Mesenchymal stem cell (in vitro differentiated cells and primary cell): Measurements from ENCODE around the gene C18orf63.
A peak's percentile ranks its signal among the peaks of the same experiment; 100 is the strongest.

Source experiments
- DNase-seq: peaks from one replicate; pipeline ENCODE4 v3.0.0-alpha.2; 2013
- H2AFZ ChIP-seq: one replicate; pipeline ENCODE4 v1.6.1; 2013; ENCODE audit warnings: low read depth, mild to moderate bottlenecking, control low read depth, inconsistent platforms, low read length, moderate library complexity
- H2AK5ac ChIP-seq: 2 replicates; pipeline ENCODE4 v1.6.1; 2013; ENCODE audit warnings: low read length, moderate library complexity, mild to moderate bottlenecking, inconsistent platforms; ENCODE audit not compliant: severe bottlenecking
- H2BK120ac ChIP-seq: one replicate; pipeline ENCODE4 v1.6.1; 2013; ENCODE audit warnings: low read depth, mild to moderate bottlenecking, inconsistent platforms, low read length, moderate library complexity
- H2BK12ac ChIP-seq, 2 experiments: one replicate each; pipeline ENCODE4 v1.6.1; 2013; ENCODE audit warnings: inconsistent platforms in 2 of 2, low read length in 2 of 2, mild to moderate bottlenecking in 2 of 2, moderate library complexity in 2 of 2, control low read depth in 1 of 2
- H2BK15ac ChIP-seq: one replicate; pipeline ENCODE4 v1.6.1; 2013; ENCODE audit warnings: mild to moderate bottlenecking, low read depth, inconsistent platforms; ENCODE audit not compliant: poor library complexity, severe bottlenecking
- H2BK5ac ChIP-seq: 2 replicates; pipeline ENCODE4 v1.6.1; 2013; ENCODE audit warnings: low read depth, mild to moderate bottlenecking, low read length, control low read depth, inconsistent platforms; ENCODE audit not compliant: poor library complexity, severe bottlenecking
- H3K14ac ChIP-seq, 2 experiments: one replicate each; pipeline ENCODE4 v1.6.1; 2013; ENCODE audit warnings: inconsistent platforms in 2 of 2, low read length in 2 of 2, control low read depth in 1 of 2, mild to moderate bottlenecking in 1 of 2, moderate library complexity in 1 of 2
- H3K18ac ChIP-seq, 2 experiments: one replicate each; pipeline ENCODE4 v1.6.1; 2013; ENCODE audit warnings: inconsistent platforms in 2 of 2, low read length in 2 of 2, control low read depth in 1 of 2, low read depth in 1 of 2, mild to moderate bottlenecking in 1 of 2
- H3K23ac ChIP-seq, 2 experiments: one replicate each; pipeline ENCODE4 v1.6.1; 2013; ENCODE audit warnings: inconsistent platforms in 2 of 2, low read length in 2 of 2, mild to moderate bottlenecking in 2 of 2, moderate library complexity in 2 of 2, control low read depth in 1 of 2
- H3K27ac ChIP-seq: 2 replicates; pipeline ENCODE4 v1.5.1; 2013; ENCODE audit warnings: mild to moderate bottlenecking, moderate library complexity, low read length, control low read depth, inconsistent platforms; ENCODE audit not compliant: poor library complexity, severe bottlenecking
- H3K27me3 ChIP-seq, 2 experiments: 2 replicates each; pipeline versions ENCODE4 v1.6.1 to v1.7.0; 2013; ENCODE audit warnings: low read length in 2 of 2, mild to moderate bottlenecking in 2 of 2, moderate library complexity in 2 of 2, control low read depth in 1 of 2, inconsistent platforms in 1 of 2; ENCODE audit not compliant: control insufficient read depth in 1 of 2, insufficient read depth in 1 of 2
- H3K36me3 ChIP-seq, 2 experiments: 2 replicates each; pipeline versions ENCODE4 v1.6.1 to v1.7.0; 2013; ENCODE audit warnings: low read length in 2 of 2, control low read depth in 1 of 2, inconsistent platforms in 1 of 2, low read depth in 1 of 2, mild to moderate bottlenecking in 1 of 2; ENCODE audit not compliant: insufficient read depth in 2 of 2, control insufficient read depth in 1 of 2
- H3K4ac ChIP-seq, 2 experiments: one replicate each; pipeline ENCODE4 v1.6.1; 2013; ENCODE audit warnings: inconsistent platforms in 2 of 2, low read length in 2 of 2, mild to moderate bottlenecking in 2 of 2, moderate library complexity in 2 of 2, control low read depth in 1 of 2, low read depth in 1 of 2
- H3K4me1 ChIP-seq: 2 replicates; pipeline ENCODE4 v1.6.1; 2013; ENCODE audit warnings: low read depth, low read length, control low read depth; ENCODE audit not compliant: control insufficient read depth, insufficient read depth
- H3K4me2 ChIP-seq: 2 replicates; pipeline ENCODE4 v1.6.1; 2013; ENCODE audit warnings: low read length, mild to moderate bottlenecking, inconsistent platforms; ENCODE audit not compliant: poor library complexity, severe bottlenecking
- H3K4me3 ChIP-seq, 2 experiments: 2 replicates each; pipeline versions ENCODE4 v1.5.1 to v1.7.0; 2013; ENCODE audit warnings: low read length in 2 of 2, mild to moderate bottlenecking in 2 of 2, control low read depth in 1 of 2, low read depth in 1 of 2; ENCODE audit not compliant: insufficient read depth in 1 of 2
- H3K79me1 ChIP-seq: replicated peaks from 2 replicates; pipeline ENCODE4 v1.6.1; 2013; ENCODE audit warnings: mild to moderate bottlenecking, control low read depth, low read length, inconsistent platforms; ENCODE audit not compliant: poor library complexity, severe bottlenecking
- H3K9ac ChIP-seq: 2 replicates; pipeline ENCODE4 v1.7.0; 2013; ENCODE audit warnings: mild to moderate bottlenecking, low read length, moderate library complexity
- H3K9me3 ChIP-seq: 2 replicates; pipeline ENCODE4 v1.7.0; 2013; ENCODE audit warnings: mild to moderate bottlenecking, low read length; ENCODE audit not compliant: control insufficient read depth
- H4K8ac ChIP-seq: one replicate; pipeline ENCODE4 v1.6.1; 2013; ENCODE audit warnings: inconsistent platforms, mild to moderate bottlenecking, low read length, moderate library complexity
- H4K91ac ChIP-seq: one replicate; pipeline ENCODE4 v1.6.1; 2013; ENCODE audit warnings: mild to moderate bottlenecking, low read length, inconsistent platforms
- WGBS: methylation state at CpG from one replicate; pipeline ENCODE4 v1.1.7; 2013; ENCODE audit warnings: mixed read lengths; 5-methylcytosine and 5-hydroxymethylcytosine counted together

Gene C18orf63

DNA sequence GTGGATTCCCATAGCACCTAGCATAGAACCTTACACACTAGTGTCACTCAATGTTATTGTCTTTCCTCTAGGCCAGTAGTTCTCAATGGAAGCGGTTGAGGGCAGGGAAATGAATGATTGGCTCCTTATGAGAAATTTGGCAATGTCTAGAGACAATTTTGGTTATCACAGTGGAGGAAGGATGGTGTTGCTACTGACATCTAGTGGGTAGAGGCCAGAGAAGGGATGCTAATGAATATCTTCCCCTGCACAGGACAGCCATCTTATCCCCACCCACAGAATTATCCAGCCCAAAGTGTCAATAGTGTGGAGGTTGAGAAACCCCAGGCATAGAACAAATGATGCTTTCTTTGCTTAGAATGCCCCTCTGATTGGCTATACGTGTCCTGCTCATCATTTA lies 15.8 kb downstream of the C18orf63 start:
- Histone ChIP-seq H2BK12ac (no peak overlapping the region), H3K9me3 (no peaks in the 10 kb centered on the region), H2BK5ac (no peak overlapping the region), H3K36me3 (no peaks in the 10 kb centered on the region), H2BK120ac (no peak overlapping the region), H3K9ac (no peak overlapping the region), H2BK15ac (no peak overlapping the region), H2AFZ (no peak overlapping the region), H3K4me3 (no peak overlapping the region), H3K14ac (no peak overlapping the region), H4K91ac (no peak overlapping the region), H4K8ac (no peak overlapping the region), H3K4me2 (no peak overlapping the region), H3K23ac (no peak overlapping the region), H3K18ac (no peak overlapping the region), H3K4ac (no peak overlapping the region), H2AK5ac (no peak overlapping the region), H3K4me1 (no peaks in the 10 kb centered on the region), H3K27me3 (no peaks in the 10 kb centered on the region), H3K27ac (no peak overlapping the region), H3K79me1 (no peaks in the 10 kb centered on the region)
- DNase-seq: peak; percentile 54
- 63% methylated on average over 1 of the region's 2 CpGs for WGBS

DNA sequence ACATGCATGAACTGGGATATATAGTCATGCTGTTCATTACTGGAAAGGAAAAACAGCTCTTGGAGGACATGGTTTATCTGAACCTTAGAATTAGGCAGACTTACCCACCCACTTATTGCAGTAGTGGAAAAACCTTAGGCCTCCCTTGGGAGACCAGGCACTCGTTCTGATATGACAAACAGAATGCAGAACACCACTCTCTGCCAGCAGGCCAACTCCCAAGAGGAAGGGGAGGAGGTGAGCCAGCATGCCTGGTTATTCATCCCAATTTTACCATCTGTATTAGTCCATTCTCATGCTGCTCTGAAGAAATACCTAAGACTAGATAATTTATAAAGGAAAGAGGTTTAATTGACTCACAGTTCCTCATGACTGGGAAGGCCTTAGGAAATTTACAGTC lies 17.5 kb downstream of the C18orf63 start:
- H4K91ac ChIP-seq: no peak overlapping the region
- no peaks in the 10 kb centered on the region for H3K4me1 ChIP-seq
- no peak overlapping the region for H2BK5ac ChIP-seq
- no peak overlapping the region for H3K4me3 ChIP-seq
- H3K9ac ChIP-seq: peak overlapping the region; percentile 33
- no peak overlapping the region for H3K14ac ChIP-seq
- WGBS: 14% methylated on average over 1 of the region's 1 CpG
- no peak for DNase-seq
- H3K27me3 ChIP-seq: no peaks in the 10 kb centered on the region
- H3K4ac ChIP-seq: no peak overlapping the region
- no peak overlapping the region for H3K23ac ChIP-seq
- H2BK120ac ChIP-seq: no peak overlapping the region
- H2BK15ac ChIP-seq: no peak overlapping the region
- no peaks in the 10 kb centered on the region for H3K79me1 ChIP-seq
- no peak overlapping the region for H2BK12ac ChIP-seq
- no peak overlapping the region for H3K27ac ChIP-seq
- no peak overlapping the region for H3K4me2 ChIP-seq
- no peak overlapping the region for H2AK5ac ChIP-seq
- no peak overlapping the region for H2AFZ ChIP-seq
- H3K18ac ChIP-seq: no peak overlapping the region
- no peaks in the 10 kb centered on the region for H3K9me3 ChIP-seq
- no peaks in the 10 kb centered on the region for H3K36me3 ChIP-seq
- no peak overlapping the region for H4K8ac ChIP-seq

DNA sequence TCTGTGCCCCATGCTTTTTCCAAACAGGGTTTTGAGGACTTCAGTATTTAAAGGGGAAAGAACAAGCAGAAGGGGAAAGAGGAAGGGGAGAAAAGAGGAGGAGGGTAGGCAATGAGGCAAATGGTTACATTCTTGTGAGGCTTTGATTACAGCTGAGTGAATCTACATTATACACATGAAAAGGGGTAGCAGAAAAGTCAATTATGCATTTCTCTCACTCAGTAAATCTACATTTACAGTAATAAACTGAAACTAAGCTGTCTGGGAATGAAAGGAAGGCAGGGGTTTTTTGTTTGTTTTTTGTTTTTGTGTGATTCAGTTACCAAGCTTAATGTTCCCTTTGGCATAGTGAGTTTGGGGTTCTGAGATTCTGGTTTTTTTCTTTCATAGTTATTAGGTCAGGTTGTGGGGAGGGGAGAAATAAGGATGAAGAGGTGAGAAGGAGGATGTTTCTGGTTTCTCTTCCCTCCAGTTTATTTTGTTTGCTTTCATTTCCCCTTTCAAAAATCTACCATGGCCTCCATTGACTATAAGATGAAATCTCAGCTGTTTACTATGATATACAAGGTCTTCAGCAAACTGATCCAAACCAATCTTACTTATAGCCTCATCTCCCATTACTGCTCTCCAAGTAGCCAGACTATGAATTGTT lies 18.7 kb downstream of the C18orf63 start:
- Histone ChIP-seq H3K4me3 (no peak overlapping the region), H2BK120ac (no peak overlapping the region), H2BK12ac (no peak overlapping the region), H2BK15ac (no peak overlapping the region), H3K9me3 (no peaks in the 10 kb centered on the region), H2BK5ac (no peak overlapping the region), H3K9ac (peak overlapping the region; percentile 20), H3K27ac (no peak overlapping the region), H3K4ac (no peak overlapping the region), H3K36me3 (no peaks in the 10 kb centered on the region), H3K79me1 (no peaks in the 10 kb centered on the region), H3K4me2 (no peak overlapping the region), H2AFZ (no peak overlapping the region), H4K91ac (no peak overlapping the region), H4K8ac (no peak overlapping the region), H3K4me1 (no peaks in the 10 kb centered on the region), H3K14ac (no peak overlapping the region), H3K18ac (no peak overlapping the region), H2AK5ac (no peak overlapping the region), H3K23ac (no peak overlapping the region), H3K27me3 (no peaks in the 10 kb centered on the region)
- no peak for DNase-seq

DNA sequence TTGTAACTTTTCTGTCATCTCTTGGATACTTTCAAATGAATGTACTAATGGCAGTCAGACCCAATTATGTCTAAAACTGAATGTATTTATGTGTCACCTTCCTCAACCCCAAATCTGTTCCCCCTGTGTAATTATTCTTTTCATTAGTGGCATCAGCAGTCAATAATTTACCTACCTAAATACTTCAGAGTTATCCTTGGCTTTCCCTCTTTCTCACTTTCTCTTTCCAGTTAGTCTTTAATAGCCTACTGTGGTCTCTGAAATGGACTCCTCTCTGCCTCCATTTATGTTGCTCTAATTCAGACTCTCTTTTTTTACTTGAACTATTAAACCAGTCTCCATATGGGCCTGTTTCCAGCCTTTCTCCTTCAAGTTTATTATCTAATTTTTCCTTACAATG lies 21.0 kb downstream of the C18orf63 start:
- H4K8ac ChIP-seq: no peak overlapping the region

More for the DNA sequence above, 21.0 kb downstream of the C18orf63 start:
- no peak for DNase-seq
- Histone ChIP-seq H3K18ac (no peak overlapping the region), H3K23ac (no peak overlapping the region), H3K4me3 (no peak overlapping the region), H2BK120ac (no peak overlapping the region), H2AK5ac (no peak overlapping the region), H3K4me2 (no peak overlapping the region), H3K27ac (no peak overlapping the region), H2AFZ (no peak overlapping the region), H3K9ac (no peak overlapping the region), H2BK15ac (no peak overlapping the region), H4K91ac (no peak overlapping the region), H3K14ac (no peak overlapping the region), H3K79me1 (no peaks in the 10 kb centered on the region), H3K4ac (no peak overlapping the region), H3K27me3 (no peaks in the 10 kb centered on the region), H2BK5ac (no peak overlapping the region), H3K36me3 (no peaks in the 10 kb centered on the region), H3K4me1 (no peaks in the 10 kb centered on the region), H3K9me3 (no peaks in the 10 kb centered on the region), H2BK12ac (no peak overlapping the region)
